GM12892 (cell line): ENCODE data around the gene EVC2.
"Not testable (repeated sequence)": the region's sequence is repeated elsewhere in the genome, so short reads cannot be mapped to it uniquely, and the experiment has no call there.

Experiments
- DNase-seq: peaks from one replicate; pipeline ENCODE4 v3.0.0; 2011; ENCODE audit not compliant: insufficient read length
- FAIRE-seq: peaks from 2 replicates; lab custom pipeline; 2011; peaks lifted over from hg19 to GRCh38; lab: Jason Lieb, UNC
- POLR2A ChIP-seq: IDR thresholded peaks from 2 replicates; pipeline ENCODE4 v1.6.1; 2011; ENCODE audit warnings: low read depth, low read length, control low read depth
- POLR2AphosphoS5 ChIP-seq: IDR thresholded peaks from 2 replicates; pipeline ENCODE4 v1.6.1; 2011; ENCODE audit warnings: low read depth, low read length, control low read depth
- TAF1 ChIP-seq: IDR thresholded peaks from 2 replicates; pipeline ENCODE4 v1.6.1; 2011; ENCODE audit warnings: low read depth, mild to moderate bottlenecking, control low read depth, low read length, borderline replicate concordance

EVC2 gene

GRCh38 chr4:5609306-5610007, 98.9 kb downstream of the EVC2 start:
- DNase-seq (no peak), FAIRE-seq (no peak)
- TF ChIP-seq POLR2AphosphoS5 (no peak), POLR2A (no peak), TAF1 (no peak)

- not testable (repeated sequence) for DNase-seq, FAIRE-seq
Observed at GRCh38 chr4:5593828-5594227, 114.5 kb downstream of the EVC2 start.

GRCh38 chr4:5592272-5592671, 116.1 kb downstream of the EVC2 start:
- no peak for TF ChIP-seq TAF1
- DNase-seq (no peak), FAIRE-seq (no peak)

GRCh38 chr4:5589495-5589894, 118.9 kb downstream of the EVC2 start:
- no peak for FAIRE-seq
- no peak for DNase-seq
- TF ChIP-seq POLR2AphosphoS5 = no peak
- no peak for TF ChIP-seq TAF1
- no peak for TF ChIP-seq POLR2A

- FAIRE-seq (no peak), DNase-seq (no peak)
- TF ChIP-seq POLR2A (no peak), TAF1 (no peak), POLR2AphosphoS5 (no peak)
Observed at GRCh38 chr4:5588046-5588445, 120.3 kb downstream of the EVC2 start.

- TF ChIP-seq TAF1 (no peak), POLR2A (no peak)
- FAIRE-seq = no peak
Observed at GRCh38 chr4:5575941-5576340, 132.4 kb downstream of the EVC2 start.

GRCh38 chr4:5574386-5574785, 134.0 kb downstream of the EVC2 start:
- no peak for FAIRE-seq
- DNase-seq = no peak
- TF ChIP-seq POLR2AphosphoS5 = no peak
- no peak for TF ChIP-seq POLR2A
- TF ChIP-seq TAF1 = no peak

More at GRCh38 chr4:5575941-5576340, 132.4 kb downstream of the EVC2 start:
- no peak for DNase-seq

- TF ChIP-seq TAF1 (no peak), POLR2A (no peak), POLR2AphosphoS5 (no peak)
- FAIRE-seq (no peak), DNase-seq (no peak)
Observed at GRCh38 chr4:5573965-5574364, 134.4 kb downstream of the EVC2 start.

GRCh38 chr4:5572751-5573150, 135.6 kb downstream of the EVC2 start:
- no peak for DNase-seq
- TF ChIP-seq POLR2AphosphoS5 (no peak), TAF1 (no peak), POLR2A (no peak)
- no peak for FAIRE-seq

GRCh38 chr4:5572114-5572513, 136.2 kb downstream of the EVC2 start:
- TF ChIP-seq POLR2A (no peak), TAF1 (no peak), POLR2AphosphoS5 (no peak)
- no peak for FAIRE-seq
- DNase-seq = no peak

- DNase-seq (no peak), FAIRE-seq (no peak)
- TF ChIP-seq POLR2A (no peak), TAF1 (no peak), POLR2AphosphoS5 (no peak)
Observed at GRCh38 chr4:5571646-5572045, 136.7 kb downstream of the EVC2 start.

GRCh38 chr4:5569451-5569850, 138.9 kb downstream of the EVC2 start:
- DNase-seq (no peak), FAIRE-seq (no peak)
- TF ChIP-seq POLR2A (no peak), TAF1 (no peak), POLR2AphosphoS5 (no peak)

- DNase-seq (no peak), FAIRE-seq (no peak)
- TF ChIP-seq TAF1 = no peak
- TF ChIP-seq POLR2A = no peak
- no peak for TF ChIP-seq POLR2AphosphoS5
Observed at GRCh38 chr4:5568931-5569330, 139.4 kb downstream of the EVC2 start.
